COLO829 (cell line): Measurements from ENCODE around the gene ALX1.
"Not testable (repeated sequence)": the region's sequence is repeated elsewhere in the genome, so short reads cannot be mapped to it uniquely, and the experiment has no call there.

Source experiments
- DNase-seq: peaks from one replicate; pipeline ENCODE4 v3.0.0; 2012; ENCODE audit warnings: low spot score

ALX1 gene

GRCh38 chr12:85301051-85301450 is 21.0 kb downstream of the ALX1 start:
- DNase-seq: no peak

- no peak for DNase-seq
Observed at GRCh38 chr12:85308374-85308773, 28.4 kb downstream of the ALX1 start.

GRCh38 chr12:85309125-85309566 is 29.1 kb downstream of the ALX1 start:
- DNase-seq: no peak

GRCh38 chr12:85310025-85310424 is 30.0 kb downstream of the ALX1 start:
- DNase-seq: no peak

- no peak for DNase-seq
Observed at GRCh38 chr12:85310456-85311076, 30.5 kb downstream of the ALX1 start.

- DNase-seq: not testable (repeated sequence)
Observed at GRCh38 chr12:85317866-85318636, 38.0 kb downstream of the ALX1 start.

- DNase-seq: peak; percentile 33
Observed at GRCh38 chr12:85322715-85323114, 42.7 kb downstream of the ALX1 start.

GRCh38 chr12:85325442-85325841 is 45.4 kb downstream of the ALX1 start:
- DNase-seq: no peak

GRCh38 chr12:85329913-85330312 is 49.9 kb downstream of the ALX1 start:
- DNase-seq: no peak

- no peak for DNase-seq
Observed at GRCh38 chr12:85348779-85349178, 68.8 kb downstream of the ALX1 start.

GRCh38 chr12:85350356-85350755 is 70.3 kb downstream of the ALX1 start:
- no peak for DNase-seq
